ENCODE data around the gene NOTCH3. TPM values are rescaled to one million over a fixed set of nuclear protein-coding genes. Genes with fewer than 3 reads are reported as not detected.

The NOTCH3 gene
- total RNA-seq, 2 donors from 2014 or later: 140 to 171 TPM

DNA sequence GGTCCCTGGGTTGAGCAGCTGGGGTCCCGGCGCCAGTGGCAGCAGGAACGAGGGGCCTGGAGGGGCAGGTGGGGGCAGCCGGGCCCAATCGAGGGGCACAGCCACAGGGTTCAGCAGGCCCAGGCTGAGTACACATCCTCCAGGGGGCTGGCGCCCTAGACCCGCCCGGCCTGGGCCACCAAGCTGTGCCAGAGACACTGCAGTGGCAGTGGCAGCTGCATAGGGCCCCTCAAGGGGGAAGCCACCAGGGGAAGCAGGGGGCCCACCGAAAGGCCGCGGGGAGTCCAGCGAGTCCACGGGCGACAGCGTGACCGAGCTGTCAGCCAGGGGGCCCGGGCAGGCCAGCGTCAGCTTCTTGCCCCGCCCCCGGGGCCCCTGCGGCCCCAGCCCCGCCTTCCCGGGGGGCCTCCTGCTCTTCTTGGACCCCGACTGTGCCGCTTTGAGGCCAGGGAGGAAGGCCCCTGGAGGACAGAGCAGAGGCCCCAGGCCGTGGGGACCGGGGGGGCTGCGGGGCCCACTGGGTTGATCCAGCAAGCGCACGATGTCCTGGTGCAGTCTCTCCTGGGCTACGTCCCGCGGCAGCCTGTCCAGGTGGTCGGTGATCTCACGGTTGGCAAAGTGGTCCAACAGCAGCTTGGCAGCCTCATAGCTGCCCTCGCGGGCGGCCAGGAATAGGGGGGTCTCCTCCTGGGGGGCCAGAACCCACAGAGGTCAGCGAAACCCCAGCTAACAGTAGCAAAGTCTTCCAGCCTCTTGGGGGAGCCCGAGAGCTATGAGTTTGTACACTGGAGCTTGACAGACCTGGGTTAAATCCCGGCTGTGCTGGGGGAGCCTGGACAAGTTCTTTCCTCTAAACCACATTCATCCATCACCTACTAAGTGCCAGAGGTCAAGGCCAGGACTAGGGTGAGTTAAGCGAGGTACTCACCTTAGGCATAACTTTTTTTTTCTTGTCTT lies 39.5 kb downstream of the NOTCH3 start:
- no peaks in the 10 kb centered on the region for H3K9me3 Mint-ChIP-seq
- H3K4me1 ChIP-seq (ENCODE audit: control insufficient read depth, insufficient read depth, low read length): no peaks in the 10 kb centered on the region
- no peak overlapping the region for H3K27ac ChIP-seq (ENCODE audit: low read depth, low read length)
- peak; percentile 63 for TF ChIP-seq CTCF (conservative IDR thresholded peaks at IDR 0.05)
- H3K27me3 ChIP-seq (ENCODE audit: control insufficient read depth, insufficient read depth, low read length, poor library complexity, severe bottlenecking): no peaks in the 10 kb centered on the region
- no peak overlapping the region for H3K9ac ChIP-seq (ENCODE audit: extremely low read depth, low read length, poor library complexity, severe bottlenecking)
- peaks cover 7% of the 10 kb centered on the region for H3K9me3 ChIP-seq (ENCODE audit: control insufficient read depth, low read length)
- 95 to 99% methylated on average over 16 to 42 of the region's 42 CpGs for WGBS, 2 experiments (ENCODE audit: insufficient coverage in 1 of 2, insufficient read length in 1 of 2)
- H3K36me3 Mint-ChIP-seq (ENCODE audit: low read depth): peaks cover 55% of the 10 kb centered on the region
- H3K36me3 ChIP-seq (ENCODE audit: control insufficient read depth, insufficient read depth, low read length): peaks cover 58% of the 10 kb centered on the region
- H3K4me3 ChIP-seq (ENCODE audit: low read length): no peak overlapping the region
- H3K27ac Mint-ChIP-seq: no peak overlapping the region
- no peak overlapping the region for H3K4me3 Mint-ChIP-seq
- H3K27me3 Mint-ChIP-seq (ENCODE audit: insufficient read depth): no peaks in the 10 kb centered on the region
- no peaks in the 10 kb centered on the region for H3K4me1 Mint-ChIP-seq
- no peak for DNase-seq

GRCh38 chr19:15159251-15159650 lies 41.5 kb downstream of the NOTCH3 start:
- Histone ChIP-seq H3K27ac (ENCODE audit: low read depth, low read length) (no peak overlapping the region), H3K27me3 (ENCODE audit: control insufficient read depth, insufficient read depth, low read length, poor library complexity, severe bottlenecking) (no peaks in the 10 kb centered on the region), H3K9me3 (ENCODE audit: control insufficient read depth, low read length) (peaks cover 7% of the 10 kb centered on the region), H3K4me3 (ENCODE audit: low read length) (no peak overlapping the region), H3K36me3 (ENCODE audit: control insufficient read depth, insufficient read depth, low read length) (peaks cover 37% of the 10 kb centered on the region), H3K9ac (ENCODE audit: extremely low read depth, low read length, poor library complexity, severe bottlenecking) (no peak overlapping the region), H3K4me1 (ENCODE audit: control insufficient read depth, insufficient read depth, low read length) (no peaks in the 10 kb centered on the region)
- Mint-ChIP-seq H3K27me3 (ENCODE audit: insufficient read depth) (no peaks in the 10 kb centered on the region), H3K4me1 (no peaks in the 10 kb centered on the region), H3K4me3 (no peak overlapping the region), H3K9me3 (peaks cover 11% of the 10 kb centered on the region), H3K27ac (no peak overlapping the region), H3K36me3 (ENCODE audit: low read depth) (peaks cover 36% of the 10 kb centered on the region)
- WGBS, 2 experiments (ENCODE audit: insufficient coverage in 1 of 2, insufficient read length in 1 of 2): 90 to 95% methylated on average over 2 to 3 of the region's 3 CpGs
- TF ChIP-seq CTCF (conservative IDR thresholded peaks at IDR 0.05): no peak
- DNase-seq: no peak

DNA sequence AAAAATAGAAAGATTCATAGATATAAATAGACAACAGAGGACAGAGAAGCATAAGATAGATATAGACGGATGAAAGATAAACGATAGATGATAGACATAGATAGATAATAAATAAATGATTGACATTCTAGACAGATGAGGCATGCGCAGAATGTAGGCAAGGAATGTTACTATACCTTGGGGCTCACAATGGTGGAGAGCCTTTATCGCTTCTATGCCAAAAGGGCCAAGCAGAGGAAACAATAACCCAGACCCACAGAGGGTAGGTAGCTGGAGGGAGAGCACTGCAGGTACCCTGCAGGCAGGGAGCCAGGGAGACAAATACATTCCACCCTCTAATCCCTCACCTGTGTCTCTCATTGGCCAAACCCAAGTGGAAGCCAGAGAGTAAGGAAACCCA lies 44.4 kb downstream of the NOTCH3 start:
- Histone ChIP-seq H3K9me3 (ENCODE audit: control insufficient read depth, low read length) (peaks cover 7% of the 10 kb centered on the region), H3K27me3 (ENCODE audit: control insufficient read depth, insufficient read depth, low read length, poor library complexity, severe bottlenecking) (no peaks in the 10 kb centered on the region), H3K27ac (ENCODE audit: low read depth, low read length) (no peak overlapping the region), H3K36me3 (ENCODE audit: control insufficient read depth, insufficient read depth, low read length) (peaks cover 8% of the 10 kb centered on the region), H3K4me3 (ENCODE audit: low read length) (no peak overlapping the region), H3K9ac (ENCODE audit: extremely low read depth, low read length, poor library complexity, severe bottlenecking) (no peak overlapping the region), H3K4me1 (ENCODE audit: control insufficient read depth, insufficient read depth, low read length) (no peaks in the 10 kb centered on the region)
- no peaks in the 10 kb centered on the region for H3K4me1 Mint-ChIP-seq
- H3K4me3 Mint-ChIP-seq: no peak overlapping the region
- H3K27me3 Mint-ChIP-seq (ENCODE audit: insufficient read depth): peaks cover 10% of the 10 kb centered on the region
- H3K27ac Mint-ChIP-seq: no peak overlapping the region
- 89 to 96% methylated on average over 3 to 4 of the region's 4 CpGs for WGBS, 2 experiments (ENCODE audit: insufficient coverage in 1 of 2, insufficient read length in 1 of 2)
- DNase-seq: no peak
- no peak for TF ChIP-seq CTCF (conservative IDR thresholded peaks at IDR 0.05)
- peaks cover 11% of the 10 kb centered on the region for H3K36me3 Mint-ChIP-seq (ENCODE audit: low read depth)
- peaks cover 13% of the 10 kb centered on the region for H3K9me3 Mint-ChIP-seq
